HepG2 (cell line): ENCODE results near the gene AFG1L. TPM values are rescaled to one million over a fixed set of nuclear protein-coding genes. Genes with fewer than 3 reads are reported as not detected.

ENCODE experiments used
- GATA4 ChIP-seq: sonication (generic); IDR thresholded peaks from 2 replicates; pipeline ENCODE4 v1.6.1; 2016; ENCODE audit warnings: antibody characterized with exemption, low read depth, borderline replicate concordance
- GATAD1 ChIP-seq: IDR thresholded peaks from 2 replicates; pipeline ENCODE4 v1.6.1; 2016; ENCODE audit warnings: missing genetic modification reagents, missing compliant biosample characterization
- POGK ChIP-seq: sonication (generic); formaldehyde crosslinking; conservative IDR thresholded peaks from 2 replicates; pipeline ENCODE4 v1.8.0; 2022; ENCODE audit warnings: mild to moderate bottlenecking, moderate library complexity, missing genetic modification reagents
- ZKSCAN1 ChIP-seq: fragments of 150-350 bp; IDR thresholded peaks from 2 replicates; pipeline ENCODE4 v1.6.1; 2014; ENCODE audit warnings: low read length
- ZNF318 ChIP-seq: sonication (generic); formaldehyde crosslinking; IDR thresholded peaks from 2 replicates; pipeline ENCODE4 v1.4.0; 2020; ENCODE audit warnings: mild to moderate bottlenecking, missing genetic modification reagents
- ZNF496 ChIP-seq: sonication (generic); formaldehyde crosslinking; IDR thresholded peaks from 2 replicates; pipeline ENCODE4 v1.8.1; 2023; ENCODE audit warnings: mild to moderate bottlenecking, moderate library complexity, missing genetic modification reagents; ENCODE audit not compliant: insufficient replicate concordance
- ZNF773 ChIP-seq: sonication (generic); formaldehyde crosslinking; IDR thresholded peaks from 2 replicates; pipeline ENCODE4 v1.4.0; 2020; ENCODE audit warnings: missing genetic modification reagents, borderline replicate concordance
- ZSCAN25 ChIP-seq: sonication (generic); formaldehyde crosslinking; IDR thresholded peaks from 2 replicates; pipeline ENCODE4 v1.8.0; 2022; ENCODE audit warnings: mild to moderate bottlenecking, missing genetic modification reagents
- polyA plus RNA-seq, 8 experiments: library from polyadenylated mRNA; depleted of rRNA in 3 of 8; stranded (reverse) in 7 of 8; unstranded in 1 of 8; fragments of >200 nt; fragmentation: Illumina TruSeq in 4 of 8; extraction: Trizol in 4 of 8; gene quantifications; 2 replicates each; pipeline versions ENCODE4 v1.2.1 to v1.2.3, GENCODE V29; 2011 to 2016; ENCODE audit warnings: low read depth in 4 of 8, missing spikeins in 1 of 8, mixed read lengths in 1 of 8; ENCODE audit not compliant: insufficient read depth in 1 of 8
- total RNA-seq, 5 experiments: library from RNA; depleted of rRNA; stranded (reverse); fragments of >200 nt; fragmentation: Illumina TruSeq; extraction: Trizol; gene quantifications; 2 replicates each; pipeline ENCODE4 v1.2.3, GENCODE V29; 2016; ENCODE audit warnings: low read depth in 1 of 5
- TF ChIP-seq, protein P1 (sequence below): sonication (generic); formaldehyde crosslinking; conservative IDR thresholded peaks from 2 replicates; pipeline ENCODE4 v1.8.0; 2022; ENCODE audit warnings: missing genetic modification reagents
- TF ChIP-seq, protein P2 (sequence below): sonication (generic); formaldehyde crosslinking; IDR thresholded peaks from 2 replicates; pipeline ENCODE4 v1.4.0; 2020; ENCODE audit warnings: missing genetic modification reagents, borderline replicate concordance

The AFG1L gene
- total and polyA plus RNA-seq, 2 of the 13 experiments (the other 11 are each of a cell fraction or from before 2014, with no cell fraction given) = 3.1 to 14.0 TPM

- no peak for TF ChIP-seq GATA4
- no peak for TF ChIP-seq ZNF773 (CRISPR knock-in tag)
- TF ChIP-seq POGK (CRISPR knock-in tag) = no peak
- TF ChIP-seq, protein P1, sequence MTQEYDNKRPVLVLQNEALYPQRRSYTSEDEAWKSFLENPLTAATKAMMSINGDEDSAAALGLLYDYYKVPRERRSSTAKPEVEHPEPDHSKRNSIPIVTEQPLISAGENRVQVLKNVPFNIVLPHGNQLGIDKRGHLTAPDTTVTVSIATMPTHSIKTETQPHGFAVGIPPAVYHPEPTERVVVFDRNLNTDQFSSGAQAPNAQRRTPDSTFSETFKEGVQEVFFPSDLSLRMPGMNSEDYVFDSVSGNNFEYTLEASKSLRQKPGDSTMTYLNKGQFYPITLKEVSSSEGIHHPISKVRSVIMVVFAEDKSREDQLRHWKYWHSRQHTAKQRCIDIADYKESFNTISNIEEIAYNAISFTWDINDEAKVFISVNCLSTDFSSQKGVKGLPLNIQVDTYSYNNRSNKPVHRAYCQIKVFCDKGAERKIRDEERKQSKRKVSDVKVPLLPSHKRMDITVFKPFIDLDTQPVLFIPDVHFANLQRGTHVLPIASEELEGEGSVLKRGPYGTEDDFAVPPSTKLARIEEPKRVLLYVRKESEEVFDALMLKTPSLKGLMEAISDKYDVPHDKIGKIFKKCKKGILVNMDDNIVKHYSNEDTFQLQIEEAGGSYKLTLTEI = no peak
- no peak for TF ChIP-seq ZNF496 (CRISPR knock-in tag)
- no peak for TF ChIP-seq ZSCAN25 (CRISPR knock-in tag)
- TF ChIP-seq ZKSCAN1 = no peak
- no peak for TF ChIP-seq ZNF318 (CRISPR knock-in tag)
- TF ChIP-seq, protein P2, sequence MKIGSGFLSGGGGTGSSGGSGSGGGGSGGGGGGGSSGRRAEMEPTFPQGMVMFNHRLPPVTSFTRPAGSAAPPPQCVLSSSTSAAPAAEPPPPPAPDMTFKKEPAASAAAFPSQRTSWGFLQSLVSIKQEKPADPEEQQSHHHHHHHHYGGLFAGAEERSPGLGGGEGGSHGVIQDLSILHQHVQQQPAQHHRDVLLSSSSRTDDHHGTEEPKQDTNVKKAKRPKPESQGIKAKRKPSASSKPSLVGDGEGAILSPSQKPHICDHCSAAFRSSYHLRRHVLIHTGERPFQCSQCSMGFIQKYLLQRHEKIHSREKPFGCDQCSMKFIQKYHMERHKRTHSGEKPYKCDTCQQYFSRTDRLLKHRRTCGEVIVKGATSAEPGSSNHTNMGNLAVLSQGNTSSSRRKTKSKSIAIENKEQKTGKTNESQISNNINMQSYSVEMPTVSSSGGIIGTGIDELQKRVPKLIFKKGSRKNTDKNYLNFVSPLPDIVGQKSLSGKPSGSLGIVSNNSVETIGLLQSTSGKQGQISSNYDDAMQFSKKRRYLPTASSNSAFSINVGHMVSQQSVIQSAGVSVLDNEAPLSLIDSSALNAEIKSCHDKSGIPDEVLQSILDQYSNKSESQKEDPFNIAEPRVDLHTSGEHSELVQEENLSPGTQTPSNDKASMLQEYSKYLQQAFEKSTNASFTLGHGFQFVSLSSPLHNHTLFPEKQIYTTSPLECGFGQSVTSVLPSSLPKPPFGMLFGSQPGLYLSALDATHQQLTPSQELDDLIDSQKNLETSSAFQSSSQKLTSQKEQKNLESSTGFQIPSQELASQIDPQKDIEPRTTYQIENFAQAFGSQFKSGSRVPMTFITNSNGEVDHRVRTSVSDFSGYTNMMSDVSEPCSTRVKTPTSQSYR = no peak
- TF ChIP-seq GATAD1 (CRISPR knock-in tag) = no peak
These were observed 247.2 kb downstream of the AFG1L start (continued) for GRCh38 chr6:108541843-108542759.
